22Rv1 (cell line): ENCODE measurements around the gene CAMTA1.

Experiments used
- H3K27ac ChIP-seq: fragments of 450-650 bp; 2 replicates; pipeline ENCODE4 v1.5.1; 2017
- ZFX ChIP-seq: fragments of 450-650 bp; IDR thresholded peaks from 2 replicates; pipeline ENCODE4 v1.6.1; 2017; ENCODE audit warnings: antibody characterized with exemption, borderline replicate concordance
- TF ChIP-seq, protein P1 (sequence below): fragments of 450-650 bp; IDR thresholded peaks from 2 replicates; pipeline ENCODE4 v1.5.1; 2017; ENCODE audit warnings: mild to moderate bottlenecking

CAMTA1 gene

DNA sequence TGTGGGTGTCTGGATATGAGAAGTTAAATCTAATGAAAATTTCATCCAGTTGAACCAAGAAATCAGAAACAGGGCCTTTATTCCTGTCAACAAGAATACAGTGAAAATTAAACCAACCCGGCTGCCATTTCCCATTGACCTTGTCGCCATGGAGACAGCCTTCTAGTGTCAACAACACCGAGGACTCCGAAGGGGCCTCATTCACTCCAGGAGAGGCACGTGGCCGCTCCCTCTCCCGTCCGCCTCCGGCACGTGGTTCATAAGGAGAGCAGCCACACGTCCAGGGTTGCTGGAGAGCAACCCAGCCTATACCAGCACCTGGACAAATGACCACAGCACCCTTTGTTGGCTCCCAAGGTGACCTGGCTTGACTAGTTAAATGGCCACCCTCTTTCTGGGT lies 865.5 kb downstream of the CAMTA1 start:
- TF ChIP-seq ZFX = no peak
- TF ChIP-seq, protein P1, sequence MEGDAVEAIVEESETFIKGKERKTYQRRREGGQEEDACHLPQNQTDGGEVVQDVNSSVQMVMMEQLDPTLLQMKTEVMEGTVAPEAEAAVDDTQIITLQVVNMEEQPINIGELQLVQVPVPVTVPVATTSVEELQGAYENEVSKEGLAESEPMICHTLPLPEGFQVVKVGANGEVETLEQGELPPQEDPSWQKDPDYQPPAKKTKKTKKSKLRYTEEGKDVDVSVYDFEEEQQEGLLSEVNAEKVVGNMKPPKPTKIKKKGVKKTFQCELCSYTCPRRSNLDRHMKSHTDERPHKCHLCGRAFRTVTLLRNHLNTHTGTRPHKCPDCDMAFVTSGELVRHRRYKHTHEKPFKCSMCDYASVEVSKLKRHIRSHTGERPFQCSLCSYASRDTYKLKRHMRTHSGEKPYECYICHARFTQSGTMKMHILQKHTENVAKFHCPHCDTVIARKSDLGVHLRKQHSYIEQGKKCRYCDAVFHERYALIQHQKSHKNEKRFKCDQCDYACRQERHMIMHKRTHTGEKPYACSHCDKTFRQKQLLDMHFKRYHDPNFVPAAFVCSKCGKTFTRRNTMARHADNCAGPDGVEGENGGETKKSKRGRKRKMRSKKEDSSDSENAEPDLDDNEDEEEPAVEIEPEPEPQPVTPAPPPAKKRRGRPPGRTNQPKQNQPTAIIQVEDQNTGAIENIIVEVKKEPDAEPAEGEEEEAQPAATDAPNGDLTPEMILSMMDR = no peak
- H3K27ac ChIP-seq = no peak overlapping the region

DNA sequence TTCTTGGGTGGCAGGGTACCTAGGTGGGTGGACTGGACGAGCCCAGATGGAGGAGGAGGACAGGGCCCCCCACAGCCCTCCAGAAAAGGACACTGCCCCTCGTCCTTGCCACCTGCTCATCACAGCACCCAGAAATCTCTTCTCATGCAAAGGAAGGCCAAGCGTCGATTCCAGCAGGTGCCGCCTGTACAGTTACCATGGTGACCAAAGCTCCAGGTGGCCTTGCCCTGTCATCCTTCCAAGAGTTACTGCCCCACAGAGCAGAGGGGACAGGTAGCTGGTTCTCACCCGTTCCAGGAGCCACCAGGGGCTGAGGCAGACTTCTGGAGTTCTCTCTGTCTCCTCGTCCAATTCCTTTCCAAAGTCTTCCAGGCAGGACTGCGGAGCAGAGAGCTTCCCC lies 865.9 kb downstream of the CAMTA1 start:
- TF ChIP-seq, protein P1 = no peak
- no peak for TF ChIP-seq ZFX
- no peak overlapping the region for H3K27ac ChIP-seq

DNA sequence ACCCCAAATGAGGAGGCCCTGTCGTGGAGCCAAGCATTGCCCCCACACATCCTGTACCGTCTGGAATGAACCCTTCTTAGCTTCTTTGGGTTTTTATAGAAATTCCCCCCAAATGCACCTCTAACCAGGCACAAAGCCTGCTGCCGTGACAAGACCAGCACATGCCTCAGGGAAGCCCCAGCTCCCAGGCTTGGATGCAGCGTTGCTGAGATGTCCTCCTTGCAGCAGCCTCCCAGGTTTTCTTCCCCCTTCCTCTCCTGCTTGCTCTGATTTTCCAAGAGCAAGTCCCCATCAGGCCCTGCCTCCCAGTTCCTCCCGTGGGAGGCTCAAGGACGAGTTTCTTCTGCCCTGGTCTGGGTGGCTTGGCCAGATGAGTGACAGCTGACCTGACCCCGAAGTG lies 866.8 kb downstream of the CAMTA1 start:
- H3K27ac ChIP-seq = no peak overlapping the region
- TF ChIP-seq, protein P1 = no peak
- TF ChIP-seq ZFX = no peak

DNA sequence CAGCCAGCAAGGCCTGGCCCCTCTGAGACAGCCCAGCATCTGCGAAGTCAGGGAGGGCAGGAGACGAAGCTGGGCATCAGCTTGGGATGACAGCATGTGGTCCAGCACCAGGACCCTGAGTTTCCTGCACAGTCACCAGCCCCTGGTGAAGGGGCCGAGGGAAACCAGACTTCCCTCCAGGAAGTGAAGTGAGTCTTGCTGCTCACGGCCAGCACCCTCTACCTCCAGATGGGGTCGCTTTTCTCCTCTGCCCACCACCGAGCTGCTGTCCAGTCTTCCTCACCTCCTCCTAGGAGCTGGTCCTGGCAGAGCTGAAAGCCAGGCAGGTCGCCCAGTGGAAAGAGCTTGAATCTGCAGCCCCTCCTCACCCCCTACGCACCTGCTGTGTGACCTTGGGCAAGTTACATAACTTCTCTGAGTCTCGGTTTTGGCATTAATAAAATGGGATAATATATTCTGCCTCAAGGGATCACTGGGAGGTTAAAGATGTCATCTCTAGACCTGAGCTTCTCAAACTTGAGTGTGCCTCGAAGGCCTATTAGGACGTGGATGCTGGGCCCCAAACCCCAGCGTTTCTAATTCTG lies 867.4 kb downstream of the CAMTA1 start:
- no peak overlapping the region for H3K27ac ChIP-seq
- TF ChIP-seq, protein P1 = no peak
- no peak for TF ChIP-seq ZFX

DNA sequence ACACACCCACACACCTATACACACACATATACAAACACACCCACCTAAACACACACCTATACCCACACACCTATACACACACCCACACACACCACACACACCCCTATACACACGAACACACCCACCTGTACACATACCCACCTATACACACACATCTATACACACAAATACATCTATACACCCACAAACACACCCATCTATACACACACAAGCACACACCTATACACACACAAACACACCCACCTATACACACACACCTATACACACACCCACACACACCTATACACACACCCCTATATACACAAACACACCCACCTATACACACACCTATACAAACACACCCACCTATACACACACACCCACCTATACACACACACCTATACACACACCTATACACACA lies 869.5 kb downstream of the CAMTA1 start:
- no peak overlapping the region for H3K27ac ChIP-seq
- TF ChIP-seq, protein P1 = no peak
- TF ChIP-seq ZFX = no peak

DNA sequence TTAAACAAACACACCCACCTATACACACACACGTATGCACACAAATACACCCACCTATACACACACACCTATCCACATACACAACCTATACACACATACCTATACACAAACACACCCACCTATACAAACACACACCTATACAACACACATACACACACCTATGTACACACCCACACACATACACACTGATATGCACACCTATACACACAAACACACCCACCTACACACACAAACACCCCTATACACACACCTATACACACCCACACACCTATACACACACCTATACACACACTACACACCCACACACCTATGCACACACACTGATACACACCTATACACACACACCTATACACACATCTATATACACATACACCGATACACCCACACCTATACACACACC lies 870.1 kb downstream of the CAMTA1 start:
- H3K27ac ChIP-seq = no peak overlapping the region
- TF ChIP-seq ZFX = no peak
- TF ChIP-seq, protein P1 = no peak

DNA sequence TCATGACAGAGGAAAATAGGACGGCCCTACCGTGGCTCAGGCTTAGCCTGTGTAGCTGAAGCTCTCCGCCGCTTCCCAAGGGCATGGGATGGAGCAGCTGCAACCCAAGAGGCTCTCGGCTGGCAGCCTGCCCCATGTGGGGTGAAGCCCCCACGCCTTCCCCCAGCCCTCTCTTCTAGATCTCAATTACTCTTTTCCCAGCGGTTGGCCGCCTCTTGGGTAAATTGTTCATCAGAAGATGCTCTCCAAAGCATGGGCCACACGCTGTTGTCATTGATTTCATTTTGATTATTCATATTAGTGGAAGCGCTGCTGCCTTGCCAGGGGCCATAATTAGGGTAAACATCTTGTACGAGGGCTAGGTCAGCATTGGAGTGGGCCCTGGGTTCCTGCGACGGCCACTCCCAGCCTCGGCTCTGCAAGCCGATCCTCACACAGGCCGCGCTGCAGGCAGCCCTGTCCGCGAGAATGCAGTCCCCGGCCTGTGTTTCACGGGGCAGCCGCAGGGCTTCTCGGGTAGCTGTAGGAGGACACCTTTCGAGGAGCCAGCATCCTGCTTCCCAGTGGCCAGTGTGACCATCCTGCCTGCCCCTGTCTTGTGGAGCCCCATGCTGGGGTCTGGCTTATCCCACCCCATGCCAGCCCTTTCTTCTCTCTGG lies 871.4 kb downstream of the CAMTA1 start:
- H3K27ac ChIP-seq = no peak overlapping the region
- TF ChIP-seq, protein P1 = no peak
- TF ChIP-seq ZFX = no peak
